Neural cell (in vitro differentiated cells): ENCODE results near the gene PPFIA3. TPM values are rescaled to one million over a fixed set of nuclear protein-coding genes. Genes with fewer than 3 reads are reported as not detected.

Source experiments
- H2AFZ ChIP-seq: fragments of 200-600, 300-800 bp; sonication (generic), shearing (Covaris generic); 2 replicates; pipeline ENCODE4 v1.6.0; 2014; ENCODE audit warnings: low read depth, mild to moderate bottlenecking, antibody characterized with exemption, low read length, moderate library complexity
- H3F3A ChIP-seq: fragments of 200-600 bp; shearing (Covaris generic); 2 replicates; pipeline ENCODE4 v1.6.1; 2016; ENCODE audit warnings: mild to moderate bottlenecking, moderate library complexity, mixed read lengths, antibody characterized with exemption, low read length; ENCODE audit not compliant: insufficient read depth, poor library complexity, severe bottlenecking
- H3K27ac ChIP-seq: fragments of 200-600, 300-800 bp; sonication (generic), shearing (Covaris generic); 2 replicates; pipeline ENCODE4 v1.5.1; 2014; ENCODE audit warnings: mild to moderate bottlenecking, low read length, moderate library complexity
- H3K27me3 ChIP-seq: fragments of 300-800, 200-600 bp; sonication (generic), shearing (Covaris generic); 2 replicates; pipeline ENCODE4 v1.6.0; 2014; ENCODE audit warnings: mild to moderate bottlenecking, low read depth, low read length, moderate library complexity; ENCODE audit not compliant: insufficient read depth
- H3K36me3 ChIP-seq: fragments of 300-800, 200-600 bp; sonication (generic), shearing (Covaris generic); 2 replicates; pipeline ENCODE4 v1.5.1; 2014; ENCODE audit warnings: mild to moderate bottlenecking, antibody characterized with exemption, low read length, moderate library complexity; ENCODE audit not compliant: insufficient read depth
- H3K4me2 ChIP-seq: fragments of 300-800, 200-600 bp; sonication (generic), shearing (Covaris generic); 2 replicates; pipeline ENCODE4 v1.6.0; 2014; ENCODE audit warnings: mild to moderate bottlenecking, low read length
- H3K4me3 ChIP-seq: fragments of 300-800, 200-600 bp; sonication (generic), shearing (Covaris generic); 2 replicates; pipeline ENCODE4 v1.5.1; 2014; ENCODE audit warnings: mild to moderate bottlenecking, low read length, moderate library complexity
- H3K79me2 ChIP-seq: fragments of 200-600 bp; shearing (Covaris generic); replicated peaks from 2 replicates; pipeline ENCODE4 v1.6.0; 2014; ENCODE audit warnings: mild to moderate bottlenecking, low read length, moderate library complexity; ENCODE audit not compliant: insufficient read depth
- H3K9ac ChIP-seq: fragments of 300-800, 200-600 bp; sonication (generic), shearing (Covaris generic); 2 replicates; pipeline ENCODE4 v1.6.1; 2016; ENCODE audit warnings: mild to moderate bottlenecking, low read length, mixed read lengths
- H3K9me2 ChIP-seq: fragments of 200-600 bp; shearing (Covaris generic); 2 replicates; pipeline ENCODE4 v1.6.1; 2016; ENCODE audit warnings: mild to moderate bottlenecking, low read length, mixed read lengths; ENCODE audit not compliant: insufficient read depth
- H3K9me3 ChIP-seq: fragments of 200-600, 300-800 bp; sonication (generic), shearing (Covaris generic); 2 replicates; pipeline ENCODE4 v1.6.1; 2016; ENCODE audit warnings: mild to moderate bottlenecking, mixed run types, low read length, moderate library complexity, mixed read lengths
- H4K20me1 ChIP-seq: fragments of 200-600 bp; shearing (Covaris generic); 2 replicates; pipeline ENCODE4 v1.6.1; 2016; ENCODE audit warnings: mild to moderate bottlenecking, mixed run types; ENCODE audit not compliant: insufficient read depth
- EP300 ChIP-seq: fragments of 450-650 bp; conservative IDR thresholded peaks from 2 replicates; pipeline ENCODE4 v1.6.1; 2014; ENCODE audit warnings: antibody characterized with exemption, mild to moderate bottlenecking, moderate library complexity; ENCODE audit not compliant: poor library complexity, severe bottlenecking
- EZH2 ChIP-seq: fragments of 200-600, 300-800 bp; shearing (Covaris generic), sonication (generic); IDR thresholded peaks from 2 replicates; pipeline ENCODE4 v1.6.1; 2014; ENCODE audit warnings: antibody characterized with exemption, low read length, borderline replicate concordance, mild to moderate bottlenecking; ENCODE audit not compliant: insufficient read depth, poor library complexity, severe bottlenecking
- MXI1 ChIP-seq: fragments of 450-650 bp; conservative IDR thresholded peaks from 2 replicates; pipeline ENCODE4 v1.6.1; 2014; ENCODE audit warnings: antibody characterized with exemption, mild to moderate bottlenecking; ENCODE audit not compliant: poor library complexity, severe bottlenecking
- POLR2AphosphoS5 ChIP-seq: IDR thresholded peaks from 2 replicates; pipeline ENCODE4 v1.6.1; 2012
- RAD21 ChIP-seq: fragments of 450-650 bp; conservative IDR thresholded peaks from 2 replicates; pipeline ENCODE4 v1.6.1; 2014; ENCODE audit warnings: antibody characterized with exemption, mild to moderate bottlenecking, moderate library complexity
- SMC3 ChIP-seq: fragments of 450-650 bp; conservative IDR thresholded peaks from 2 replicates; pipeline ENCODE4 v1.6.1; 2014; ENCODE audit warnings: antibody characterized with exemption, mild to moderate bottlenecking, moderate library complexity; ENCODE audit not compliant: poor library complexity
- TAF1 ChIP-seq: IDR thresholded peaks from 2 replicates; pipeline ENCODE4 v1.6.1; 2012; ENCODE audit warnings: low read depth
- polyA plus RNA-seq: library from polyadenylated mRNA; depleted of rRNA; stranded (reverse); fragments of >200 nt; gene quantifications from 2 replicates; pipeline ENCODE4 v1.2.3, GENCODE V29; 2014
- TF ChIP-seq, protein P1 (sequence below): fragments of 450-650 bp; IDR thresholded peaks from 2 replicates; pipeline ENCODE4 v1.5.1; 2014; ENCODE audit warnings: antibody characterized with exemption, mild to moderate bottlenecking, moderate library complexity; ENCODE audit not compliant: poor library complexity, severe bottlenecking
- TF ChIP-seq, protein P2 (sequence below): IDR thresholded peaks from 2 replicates; pipeline ENCODE4 v1.6.1; 2012; ENCODE audit warnings: borderline replicate concordance

PPFIA3 gene
- polyA plus RNA-seq, 1 donor from 2014 or later: 80.7 TPM

DNA sequence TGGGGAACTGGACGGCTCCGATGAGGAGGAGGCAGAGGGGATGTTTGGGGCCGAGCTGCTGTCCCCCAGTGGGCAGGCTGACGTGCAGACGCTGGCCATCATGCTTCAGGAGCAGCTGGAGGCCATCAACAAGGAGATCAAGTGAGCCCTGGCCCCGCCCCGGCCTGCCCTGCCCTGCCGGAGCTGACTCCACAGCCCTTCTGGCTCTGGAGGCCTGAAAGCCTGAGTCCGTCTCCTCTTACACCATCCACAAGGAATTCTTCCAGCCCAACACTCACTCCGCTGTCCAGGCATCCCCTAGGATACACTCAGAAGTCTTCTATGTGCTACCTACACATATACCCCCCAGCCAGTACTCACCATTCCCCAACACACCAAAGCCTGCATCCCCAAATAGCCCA lies 17.4 kb downstream of the PPFIA3 start:
- no peaks in the 10 kb centered on the region for H3K9me3 ChIP-seq
- TF ChIP-seq SMC3 (no peak), TAF1 (no peak)
- TF ChIP-seq, protein P1, sequence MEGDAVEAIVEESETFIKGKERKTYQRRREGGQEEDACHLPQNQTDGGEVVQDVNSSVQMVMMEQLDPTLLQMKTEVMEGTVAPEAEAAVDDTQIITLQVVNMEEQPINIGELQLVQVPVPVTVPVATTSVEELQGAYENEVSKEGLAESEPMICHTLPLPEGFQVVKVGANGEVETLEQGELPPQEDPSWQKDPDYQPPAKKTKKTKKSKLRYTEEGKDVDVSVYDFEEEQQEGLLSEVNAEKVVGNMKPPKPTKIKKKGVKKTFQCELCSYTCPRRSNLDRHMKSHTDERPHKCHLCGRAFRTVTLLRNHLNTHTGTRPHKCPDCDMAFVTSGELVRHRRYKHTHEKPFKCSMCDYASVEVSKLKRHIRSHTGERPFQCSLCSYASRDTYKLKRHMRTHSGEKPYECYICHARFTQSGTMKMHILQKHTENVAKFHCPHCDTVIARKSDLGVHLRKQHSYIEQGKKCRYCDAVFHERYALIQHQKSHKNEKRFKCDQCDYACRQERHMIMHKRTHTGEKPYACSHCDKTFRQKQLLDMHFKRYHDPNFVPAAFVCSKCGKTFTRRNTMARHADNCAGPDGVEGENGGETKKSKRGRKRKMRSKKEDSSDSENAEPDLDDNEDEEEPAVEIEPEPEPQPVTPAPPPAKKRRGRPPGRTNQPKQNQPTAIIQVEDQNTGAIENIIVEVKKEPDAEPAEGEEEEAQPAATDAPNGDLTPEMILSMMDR: no peak
- H3F3A ChIP-seq: no peaks in the 10 kb centered on the region
- H3K36me3 ChIP-seq: peaks cover 11% of the 10 kb centered on the region
- no peaks in the 10 kb centered on the region for H4K20me1 ChIP-seq
- H3K9ac ChIP-seq: no peak overlapping the region
- H3K9me2 ChIP-seq: no peaks in the 10 kb centered on the region
- H3K4me2 ChIP-seq: no peak overlapping the region
- no peaks in the 10 kb centered on the region for H3K79me2 ChIP-seq
- no peak overlapping the region for H3K27ac ChIP-seq
- H2AFZ ChIP-seq: no peak overlapping the region
- H3K27me3 ChIP-seq: no peaks in the 10 kb centered on the region
- H3K4me3 ChIP-seq: no peak overlapping the region

DNA sequence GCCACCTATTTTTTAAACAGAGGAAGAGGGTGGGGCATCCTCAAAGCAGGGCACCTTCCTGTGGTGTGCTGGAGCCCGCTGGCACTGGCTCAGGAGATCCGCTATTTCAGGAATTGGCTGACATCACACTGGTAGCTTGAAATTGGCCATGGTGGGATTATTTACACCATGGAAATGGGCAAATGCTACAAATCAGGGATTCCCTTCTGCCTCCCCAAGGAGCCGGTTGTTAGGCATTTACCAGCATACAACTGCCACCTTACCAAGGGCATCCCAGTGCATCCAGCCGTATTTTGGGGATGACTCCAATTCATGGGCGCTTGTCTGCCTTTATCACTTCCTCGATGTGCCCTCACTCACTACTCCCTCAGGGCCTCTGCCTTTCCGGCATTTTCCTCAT lies 21.6 kb downstream of the PPFIA3 start:
- no peaks in the 10 kb centered on the region for H3K79me2 ChIP-seq
- H3K27me3 ChIP-seq: no peaks in the 10 kb centered on the region
- no peak overlapping the region for H3K4me3 ChIP-seq
- H3K9ac ChIP-seq: no peak overlapping the region
- no peaks in the 10 kb centered on the region for H3K9me3 ChIP-seq
- no peak overlapping the region for H2AFZ ChIP-seq
- no peaks in the 10 kb centered on the region for H4K20me1 ChIP-seq
- H3K4me2 ChIP-seq: no peak overlapping the region
- H3K36me3 ChIP-seq: no peaks in the 10 kb centered on the region
- H3F3A ChIP-seq: no peaks in the 10 kb centered on the region
- no peaks in the 10 kb centered on the region for H3K9me2 ChIP-seq
- H3K27ac ChIP-seq: no peak overlapping the region
- no peak for TF ChIP-seq RAD21
- TF ChIP-seq, protein P1: no peak
- TF ChIP-seq EZH2: no peak
- TF ChIP-seq TAF1: no peak
- no peak for TF ChIP-seq SMC3
- TF ChIP-seq EP300: no peak
- TF ChIP-seq, protein P2, sequence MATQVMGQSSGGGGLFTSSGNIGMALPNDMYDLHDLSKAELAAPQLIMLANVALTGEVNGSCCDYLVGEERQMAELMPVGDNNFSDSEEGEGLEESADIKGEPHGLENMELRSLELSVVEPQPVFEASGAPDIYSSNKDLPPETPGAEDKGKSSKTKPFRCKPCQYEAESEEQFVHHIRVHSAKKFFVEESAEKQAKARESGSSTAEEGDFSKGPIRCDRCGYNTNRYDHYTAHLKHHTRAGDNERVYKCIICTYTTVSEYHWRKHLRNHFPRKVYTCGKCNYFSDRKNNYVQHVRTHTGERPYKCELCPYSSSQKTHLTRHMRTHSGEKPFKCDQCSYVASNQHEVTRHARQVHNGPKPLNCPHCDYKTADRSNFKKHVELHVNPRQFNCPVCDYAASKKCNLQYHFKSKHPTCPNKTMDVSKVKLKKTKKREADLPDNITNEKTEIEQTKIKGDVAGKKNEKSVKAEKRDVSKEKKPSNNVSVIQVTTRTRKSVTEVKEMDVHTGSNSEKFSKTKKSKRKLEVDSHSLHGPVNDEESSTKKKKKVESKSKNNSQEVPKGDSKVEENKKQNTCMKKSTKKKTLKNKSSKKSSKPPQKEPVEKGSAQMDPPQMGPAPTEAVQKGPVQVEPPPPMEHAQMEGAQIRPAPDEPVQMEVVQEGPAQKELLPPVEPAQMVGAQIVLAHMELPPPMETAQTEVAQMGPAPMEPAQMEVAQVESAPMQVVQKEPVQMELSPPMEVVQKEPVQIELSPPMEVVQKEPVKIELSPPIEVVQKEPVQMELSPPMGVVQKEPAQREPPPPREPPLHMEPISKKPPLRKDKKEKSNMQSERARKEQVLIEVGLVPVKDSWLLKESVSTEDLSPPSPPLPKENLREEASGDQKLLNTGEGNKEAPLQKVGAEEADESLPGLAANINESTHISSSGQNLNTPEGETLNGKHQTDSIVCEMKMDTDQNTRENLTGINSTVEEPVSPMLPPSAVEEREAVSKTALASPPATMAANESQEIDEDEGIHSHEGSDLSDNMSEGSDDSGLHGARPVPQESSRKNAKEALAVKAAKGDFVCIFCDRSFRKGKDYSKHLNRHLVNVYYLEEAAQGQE: no peak
- TF ChIP-seq MXI1: no peak
- no peak for TF ChIP-seq POLR2AphosphoS5
